HG03520 (cell line): Measurements from ENCODE around the gene SYP.
"Not testable (repeated sequence)": the region's sequence is repeated elsewhere in the genome, so short reads cannot be mapped to it uniquely, and the experiment has no call there.

ENCODE experiments used
- ATAC-seq: cut with Tn5 transposase; IDR thresholded peaks from one replicate; pipeline ENCODE4 v1.9.1; 2021; ENCODE audit warnings: mild to moderate bottlenecking, moderate library complexity; ENCODE audit not compliant: unreplicated experiment

SYP gene

DNA sequence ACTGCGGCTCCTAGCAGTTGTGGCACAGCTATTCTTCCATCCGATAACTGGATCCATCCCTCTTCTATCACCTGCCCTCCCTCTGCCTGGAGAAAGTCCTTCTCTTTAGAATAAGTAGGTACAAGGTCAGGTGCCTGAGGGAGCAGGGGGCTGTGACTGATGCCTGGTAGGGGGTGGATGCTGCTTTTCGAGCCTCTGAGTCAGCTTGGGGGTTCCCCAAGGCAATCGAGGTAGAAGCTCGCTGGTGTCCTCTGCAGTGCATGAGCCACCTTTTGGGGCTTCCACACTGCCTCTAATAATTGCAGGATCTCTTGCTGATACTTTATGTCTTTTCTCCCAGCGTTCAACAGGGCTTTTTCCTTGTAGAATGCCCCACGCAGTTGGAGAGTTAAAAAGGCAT lies 56.8 kb downstream of the SYP start:
- not testable (repeated sequence) for ATAC-seq

DNA sequence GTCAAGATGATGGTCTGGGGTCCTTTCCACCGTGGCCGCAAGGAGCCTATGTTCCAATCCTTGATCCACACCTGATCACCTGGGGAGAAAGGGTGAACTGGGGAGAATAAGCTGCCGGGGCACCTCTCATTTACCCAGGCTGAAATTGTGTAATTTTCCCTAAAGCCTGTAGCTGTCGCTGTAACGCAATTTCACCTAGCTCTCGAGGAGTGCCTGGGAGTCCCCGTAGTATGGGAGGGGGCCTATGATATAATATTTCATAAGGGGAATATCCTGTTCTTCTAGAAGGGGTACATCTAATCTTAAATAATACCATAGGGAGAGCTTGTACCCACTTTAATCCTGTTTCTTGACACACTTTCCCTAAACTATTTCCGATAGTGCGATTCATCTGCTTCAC lies 57.7 kb downstream of the SYP start:
- not testable (repeated sequence) for ATAC-seq

DNA sequence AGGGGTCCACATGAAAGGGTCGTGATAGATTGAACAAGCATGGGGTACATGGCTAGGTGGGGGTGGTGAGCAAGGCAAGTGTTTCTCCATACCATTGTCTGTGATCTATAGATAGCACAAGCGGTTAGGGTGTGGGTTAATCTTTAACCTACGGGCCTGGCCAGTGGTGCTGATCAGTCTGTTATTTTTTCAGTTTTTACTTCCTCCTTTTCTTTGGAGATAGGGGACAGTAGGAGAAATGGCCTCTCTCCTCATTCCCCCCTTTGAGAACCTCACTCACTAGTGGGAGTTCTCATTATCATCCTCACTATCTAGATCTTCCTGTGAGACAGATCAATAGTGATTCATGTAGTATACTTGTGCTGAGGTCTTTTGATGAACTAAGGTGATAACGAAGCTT lies 60.3 kb downstream of the SYP start:
- no peak for ATAC-seq
